CD4-positive, alpha-beta T cell treated with Interferon alpha-2 for 1 hour (primary cell): Measurements from ENCODE around the gene FIBP.

ENCODE experiments used
- DNase-seq, 2 donors: peaks; one replicate each; pipeline ENCODE4 v3.0.0-alpha.2; 2020 to 2022

FIBP gene

GRCh38 chr11:65869643-65870306 is 18.5 kb downstream of the FIBP start:
- no peak for DNase-seq

- no peak for DNase-seq
Observed at GRCh38 chr11:65868907-65869306, 19.4 kb downstream of the FIBP start.

- peak in 1 of 2 donors; percentile 51 for DNase-seq
Observed at GRCh38 chr11:65868076-65868667, 20.1 kb downstream of the FIBP start.

- no peak for DNase-seq
Observed at GRCh38 chr11:65867284-65868071, 20.8 kb downstream of the FIBP start.

- DNase-seq: no peak
Observed at GRCh38 chr11:65866509-65867283, 21.6 kb downstream of the FIBP start.

- no peak for DNase-seq
Observed at GRCh38 chr11:65865550-65866172, 22.6 kb downstream of the FIBP start.

GRCh38 chr11:65864706-65865471 is 23.4 kb downstream of the FIBP start:
- DNase-seq: no peak

- no peak for DNase-seq
Observed at GRCh38 chr11:65863889-65864705, 24.2 kb downstream of the FIBP start.

GRCh38 chr11:65862941-65863888 is 25.1 kb downstream of the FIBP start:
- DNase-seq: no peak

GRCh38 chr11:65862191-65862735 is 26.0 kb downstream of the FIBP start:
- no peak for DNase-seq

- DNase-seq: no peak
Observed at GRCh38 chr11:65861533-65862183, 26.6 kb downstream of the FIBP start.

- no peak for DNase-seq
Observed at GRCh38 chr11:65861165-65861505, 27.1 kb downstream of the FIBP start.

GRCh38 chr11:65860278-65861164 is 27.8 kb downstream of the FIBP start, which contains the start of gene MUS81:
Gene MUS81 (plus strand): TSS chr11:65860433. CDS start chr11:65860754, 321 bp downstream.
- DNase-seq: peak; percentile 94 to 97

- no peak for DNase-seq
Observed at GRCh38 chr11:65859812-65860277, 28.4 kb downstream of the FIBP start.

GRCh38 chr11:65859095-65859811 is 29.0 kb downstream of the FIBP start:
- peak; percentile 97 to 98 for DNase-seq

- peak in 1 of 2 donors; percentile 38 for DNase-seq
Observed at GRCh38 chr11:65858681-65859087, 29.6 kb downstream of the FIBP start.
